Colonic mucosa (tissue), 4 donors: ENCODE data around the gene CD5L. TPM values are rescaled to one million over a fixed set of nuclear protein-coding genes. Genes with fewer than 3 reads are reported as not detected.

ENCODE experiments used
- DNase-seq: peaks from one replicate; pipeline ENCODE4 v3.0.0-alpha.2; 2020
- H3K27ac ChIP-seq: fragments of 200-600 bp; one replicate; pipeline ENCODE4 v1.8.0; 2021
- H3K27me3 ChIP-seq: fragments of 200-600 bp; one replicate; pipeline ENCODE4 v1.8.0; 2021
- H3K36me3 ChIP-seq: fragments of 200-600 bp; one replicate; pipeline ENCODE4 v1.8.0; 2021
- H3K4me1 ChIP-seq: fragments of 200-600 bp; one replicate; pipeline ENCODE4 v1.8.0; 2021; ENCODE audit warnings: mild to moderate bottlenecking
- H3K4me3 ChIP-seq: fragments of 200-600 bp; one replicate; pipeline ENCODE4 v1.8.0; 2021
- H3K9ac ChIP-seq, 2 donors: one replicate each; pipeline ENCODE4 v1.7.0; 2013; ENCODE audit warnings: control low read depth in 2 of 2, low read depth in 2 of 2, low read length in 2 of 2
- H3K9me3 ChIP-seq: fragments of 200-600 bp; one replicate; pipeline ENCODE4 v1.8.0; 2021
- CTCF ChIP-seq: fragments of 200-600 bp; IDR thresholded peaks from one replicate; pipeline ENCODE4 v1.8.0; 2022; ENCODE audit warnings: antibody characterized with exemption, mild to moderate bottlenecking
- intact Hi-C: fragments of 100-400 bp; cut with DNase I; formaldehyde crosslinking; loops from one replicate; pipeline ENCODE4 v1.14.1; 2022
- total RNA-seq, 2 donors: library from RNA; stranded (reverse); fragmentation: NEBNext Ultra II Directional in 1 of 2; extraction: Animal tissue kit (Norgen Biotek cat#: 25700) in 1 of 2; gene quantifications; one replicate each; pipeline ENCODE4 v1.2.1, GENCODE V29; 2021
- donor health status: healthy.
- donor health status: DM: no; HTN: no; CAD: no.
- donor health status: DM: no; HTN: no; CAD: no.

Gene CD5L
- total RNA-seq, 2 donors from 2014 or later = not detected

- Histone ChIP-seq H3K9ac (no peak overlapping the region), H3K36me3 (no peaks in the 10 kb centered on the region), H3K4me1 (no peaks in the 10 kb centered on the region), H3K4me3 (no peak overlapping the region), H3K9me3 (no peaks in the 10 kb centered on the region), H3K27ac (no peak overlapping the region), H3K27me3 (no peaks in the 10 kb centered on the region)
- intact Hi-C loops = no loop called here
- DNase-seq = no peak
- no peak for TF ChIP-seq CTCF
Observed at GRCh38 chr1:157799996-157800395, 41.6 kb downstream of the CD5L start.

- Histone ChIP-seq H3K36me3 (no peaks in the 10 kb centered on the region), H3K27me3 (no peaks in the 10 kb centered on the region), H3K4me3 (no peak overlapping the region), H3K4me1 (no peaks in the 10 kb centered on the region), H3K27ac (no peak overlapping the region), H3K9me3 (no peaks in the 10 kb centered on the region), H3K9ac (no peak overlapping the region)
- DNase-seq = no peak
- no peak for TF ChIP-seq CTCF
- intact Hi-C loops = no loop called here
Observed at GRCh38 chr1:157798211-157798610, 43.4 kb downstream of the CD5L start.

GRCh38 chr1:157785248-157785647 is 56.4 kb downstream of the CD5L start:
- Histone ChIP-seq H3K9me3 (no peaks in the 10 kb centered on the region), H3K4me1 (no peaks in the 10 kb centered on the region), H3K27ac (no peak overlapping the region), H3K36me3 (no peaks in the 10 kb centered on the region), H3K9ac (no peak overlapping the region), H3K27me3 (no peaks in the 10 kb centered on the region), H3K4me3 (no peak overlapping the region)
- intact Hi-C loops = no loop called here
- no peak for TF ChIP-seq CTCF
- DNase-seq = no peak

DNA sequence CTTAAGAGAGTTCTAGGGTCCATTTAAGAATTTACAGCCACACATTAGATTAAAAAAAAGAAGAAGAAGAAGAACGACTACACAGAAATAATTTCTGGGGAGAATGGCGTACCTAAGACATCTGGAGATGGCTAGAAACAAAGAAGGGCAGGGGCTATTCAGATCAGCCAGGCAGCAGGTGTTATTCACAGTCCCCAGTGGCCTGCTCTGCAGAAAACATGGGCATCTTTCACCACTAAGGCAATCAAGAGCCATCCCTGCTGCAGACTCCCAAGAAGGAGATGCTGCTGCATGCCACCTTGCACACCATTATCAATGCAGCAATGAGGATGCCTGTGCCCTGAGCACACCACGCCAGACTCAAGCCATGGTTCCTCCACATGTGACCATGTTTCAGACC is 56.8 kb downstream of the CD5L start:
- Histone ChIP-seq H3K36me3 (no peaks in the 10 kb centered on the region), H3K9me3 (no peaks in the 10 kb centered on the region), H3K4me1 (no peaks in the 10 kb centered on the region), H3K27me3 (no peaks in the 10 kb centered on the region), H3K27ac (no peak overlapping the region), H3K9ac (no peak overlapping the region), H3K4me3 (no peak overlapping the region)
- intact Hi-C loops = no loop called here
- TF ChIP-seq CTCF = no peak
- no peak for DNase-seq

DNA sequence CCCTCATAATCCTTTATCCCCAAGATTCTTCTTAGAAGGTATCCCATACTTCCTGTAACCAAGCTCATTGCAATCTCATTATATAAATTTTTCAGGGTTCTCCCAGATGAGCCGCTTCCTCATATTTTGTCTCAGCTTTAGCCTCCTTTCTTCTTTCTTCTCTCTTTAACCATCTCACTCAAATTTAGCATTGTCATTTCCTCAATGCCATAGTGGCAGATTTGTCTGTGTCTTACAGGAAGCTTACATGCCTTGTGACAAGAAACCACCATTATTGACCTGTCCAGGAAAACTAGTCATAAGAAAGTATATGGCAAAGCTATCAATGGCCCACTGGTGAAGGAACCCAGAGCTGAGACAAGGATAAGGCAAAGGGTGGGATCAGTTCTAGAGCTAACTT is 58.7 kb downstream of the CD5L start:
- Histone ChIP-seq H3K27me3 (no peaks in the 10 kb centered on the region), H3K9me3 (no peaks in the 10 kb centered on the region), H3K4me3 (no peak overlapping the region), H3K9ac (no peak overlapping the region), H3K36me3 (no peaks in the 10 kb centered on the region), H3K4me1 (no peaks in the 10 kb centered on the region), H3K27ac (no peak overlapping the region)
- intact Hi-C loops = no loop called here
- no peak for TF ChIP-seq CTCF
- DNase-seq = no peak

GRCh38 chr1:157781048-157781447 is 60.6 kb downstream of the CD5L start:
- Histone ChIP-seq H3K27me3 (no peaks in the 10 kb centered on the region), H3K4me3 (no peak overlapping the region), H3K9ac (no peak overlapping the region), H3K27ac (no peak overlapping the region), H3K36me3 (no peaks in the 10 kb centered on the region), H3K4me1 (peaks cover 5% of the 10 kb centered on the region), H3K9me3 (no peaks in the 10 kb centered on the region)
- peak; percentile 42 for DNase-seq
- no peak for TF ChIP-seq CTCF
- intact Hi-C loops = no loop called here
